Measurements from ENCODE around the gene SPECC1.
"Not testable (repeated sequence)": the region's sequence is repeated elsewhere in the genome, so short reads cannot be mapped to it uniquely, and the experiment has no call there.

The SPECC1 gene

DNA sequence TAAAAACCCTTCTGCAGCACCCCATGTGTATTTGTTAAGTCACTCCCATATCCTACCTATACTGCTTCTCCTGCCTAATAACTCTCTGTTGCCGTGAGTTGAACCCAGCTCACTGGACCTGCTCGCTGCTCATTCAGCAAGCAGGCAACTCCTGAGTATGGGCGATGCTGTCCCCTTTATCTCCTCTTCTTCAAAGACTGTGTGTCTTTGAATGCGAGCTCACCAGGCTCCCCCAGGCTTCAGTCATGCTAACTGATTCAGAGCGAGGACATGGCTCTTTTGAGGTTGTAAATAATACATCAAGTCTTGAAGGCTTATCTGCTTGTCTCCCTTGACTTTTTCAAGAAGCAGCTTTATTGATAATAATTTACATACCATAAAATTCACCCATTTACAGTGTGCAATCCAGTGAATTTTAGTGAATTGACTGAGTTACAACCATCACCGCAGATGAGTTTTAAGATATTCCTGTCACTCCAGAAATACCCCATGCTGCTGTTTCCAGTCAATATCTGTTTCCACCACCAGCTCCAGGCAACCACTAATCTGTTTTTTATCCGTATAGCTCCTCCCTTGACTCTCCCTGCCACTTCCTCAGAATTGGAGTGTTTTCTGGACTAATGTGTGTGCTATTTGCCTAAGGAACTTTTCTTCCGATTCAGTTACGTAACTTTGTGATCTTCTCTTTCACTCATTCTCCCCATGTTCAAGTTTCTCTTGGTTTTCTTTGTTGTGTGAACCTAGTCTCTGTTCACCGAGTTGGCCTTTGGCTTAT, 132.2 kb downstream of the SPECC1 start:
- DNase-seq = no peak

DNA sequence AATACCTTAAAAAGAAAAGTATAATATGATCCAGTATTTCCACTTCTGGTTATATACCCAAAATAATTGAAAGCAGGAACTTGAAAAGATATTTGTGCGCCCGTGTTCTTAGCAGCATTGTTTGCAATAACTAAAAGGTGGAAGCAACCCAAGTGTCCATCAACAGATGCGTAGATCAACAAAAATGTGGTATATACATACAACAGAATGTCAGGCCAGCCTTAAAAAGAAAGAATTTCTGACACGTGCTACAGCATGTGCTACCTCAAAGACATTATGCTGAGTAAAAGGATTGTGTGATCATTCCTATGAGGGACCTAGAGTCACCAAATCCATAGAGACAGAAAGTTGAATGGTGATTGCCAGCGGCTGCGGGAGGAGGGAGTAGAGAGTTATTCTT, 133.1 kb downstream of the SPECC1 start:
- DNase-seq = no peak

DNA sequence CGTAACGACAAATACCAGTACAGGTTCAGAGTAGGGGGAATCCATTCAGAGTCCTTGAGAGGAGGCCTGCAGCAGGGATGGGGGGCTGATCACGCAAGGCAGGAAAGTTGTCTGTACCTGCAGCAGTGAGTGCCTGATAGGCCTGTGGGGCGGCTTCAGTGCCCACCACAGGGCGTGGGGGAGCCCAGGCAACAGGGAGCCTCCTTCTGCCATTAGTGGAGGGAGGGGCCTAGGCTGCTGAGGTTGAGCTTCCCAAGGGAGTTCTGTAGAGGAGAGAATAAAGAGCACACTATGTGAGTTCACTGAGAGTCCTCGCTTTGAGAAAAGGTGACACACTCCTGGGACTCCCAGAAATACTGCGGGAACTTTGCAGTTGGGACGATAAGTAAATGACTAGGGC, 134.6 kb downstream of the SPECC1 start:
- DNase-seq = no peak

DNA sequence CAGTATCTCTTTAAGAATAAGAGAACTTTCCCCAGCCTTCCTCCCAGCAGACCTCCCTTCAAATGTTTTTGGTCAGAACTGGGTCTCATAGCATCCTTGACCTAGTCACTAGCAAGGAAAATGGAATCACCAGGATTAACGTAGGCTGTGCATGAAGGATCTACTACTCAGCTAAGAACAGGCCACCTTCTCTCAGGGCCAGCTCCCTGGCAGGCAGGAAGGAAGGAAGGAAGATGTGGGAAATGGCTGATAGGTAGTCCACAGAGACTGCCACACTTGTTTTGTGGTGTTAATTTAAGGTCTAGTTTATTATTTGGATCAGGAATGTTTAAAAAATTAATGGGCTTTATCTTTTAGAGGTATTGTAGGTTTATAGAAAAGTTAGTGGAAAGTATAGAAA, 136.4 kb downstream of the SPECC1 start:
- no peak for DNase-seq

DNA sequence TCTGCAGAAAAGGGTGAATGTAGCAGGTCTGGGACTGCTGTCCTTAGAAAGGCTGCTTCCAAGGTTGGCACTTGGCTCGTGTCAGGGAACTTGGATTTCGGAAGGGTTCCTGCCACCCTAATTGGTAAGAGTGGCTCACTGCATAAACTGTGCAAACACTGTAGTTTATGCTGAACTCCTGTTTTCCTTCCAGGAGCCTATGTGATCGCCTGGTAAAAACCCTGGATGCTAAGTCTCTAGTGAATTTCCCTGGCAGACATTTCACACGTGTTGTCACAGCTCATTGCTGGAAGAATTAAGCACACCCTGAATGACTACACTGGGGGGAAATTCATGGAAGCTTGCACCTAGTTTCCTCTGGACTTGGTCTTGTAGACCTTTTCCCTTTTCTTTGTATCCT, 140.1 kb downstream of the SPECC1 start:
- no peak for DNase-seq

DNA sequence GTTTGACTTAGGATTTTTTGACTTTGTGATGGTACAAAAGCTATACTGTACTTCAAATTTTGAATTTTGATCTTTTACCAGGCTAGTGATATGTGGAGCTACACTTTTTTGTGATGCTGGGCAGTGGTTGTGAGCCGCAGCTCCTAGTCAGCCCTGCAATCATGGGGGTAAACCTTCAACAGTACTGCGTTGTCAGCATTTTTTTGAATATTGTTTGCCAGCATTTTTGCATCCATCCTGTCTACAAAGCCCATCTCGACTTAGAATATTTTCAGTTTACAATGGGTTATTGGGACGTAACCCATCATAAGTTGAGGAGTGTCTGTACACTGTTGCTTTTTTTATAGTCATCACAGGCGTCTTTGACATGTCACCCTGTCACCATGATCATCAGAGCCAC, 142.0 kb downstream of the SPECC1 start:
- DNase-seq = no peak

DNA sequence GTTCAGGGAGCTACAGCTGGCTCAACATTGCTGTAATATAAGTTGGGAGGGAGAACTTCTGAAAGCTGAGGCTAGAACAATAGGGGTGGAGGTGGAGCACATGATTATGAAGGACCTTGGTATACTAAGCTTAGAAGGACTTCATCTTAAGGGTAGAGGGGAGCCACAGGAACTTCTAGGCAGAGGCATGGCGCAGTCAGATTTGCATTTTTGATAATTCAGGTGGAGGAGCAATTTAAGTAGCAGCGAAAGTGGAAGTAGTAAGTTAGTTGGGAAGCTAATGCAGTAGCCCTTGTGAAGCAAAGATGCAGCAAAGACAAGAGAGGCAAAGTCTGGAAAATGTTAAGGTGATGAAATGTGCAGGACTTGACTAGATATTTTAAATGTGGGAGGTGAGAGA, 144.1 kb downstream of the SPECC1 start:
- DNase-seq = peak in 1 of 4 experiments; percentile 7

DNA sequence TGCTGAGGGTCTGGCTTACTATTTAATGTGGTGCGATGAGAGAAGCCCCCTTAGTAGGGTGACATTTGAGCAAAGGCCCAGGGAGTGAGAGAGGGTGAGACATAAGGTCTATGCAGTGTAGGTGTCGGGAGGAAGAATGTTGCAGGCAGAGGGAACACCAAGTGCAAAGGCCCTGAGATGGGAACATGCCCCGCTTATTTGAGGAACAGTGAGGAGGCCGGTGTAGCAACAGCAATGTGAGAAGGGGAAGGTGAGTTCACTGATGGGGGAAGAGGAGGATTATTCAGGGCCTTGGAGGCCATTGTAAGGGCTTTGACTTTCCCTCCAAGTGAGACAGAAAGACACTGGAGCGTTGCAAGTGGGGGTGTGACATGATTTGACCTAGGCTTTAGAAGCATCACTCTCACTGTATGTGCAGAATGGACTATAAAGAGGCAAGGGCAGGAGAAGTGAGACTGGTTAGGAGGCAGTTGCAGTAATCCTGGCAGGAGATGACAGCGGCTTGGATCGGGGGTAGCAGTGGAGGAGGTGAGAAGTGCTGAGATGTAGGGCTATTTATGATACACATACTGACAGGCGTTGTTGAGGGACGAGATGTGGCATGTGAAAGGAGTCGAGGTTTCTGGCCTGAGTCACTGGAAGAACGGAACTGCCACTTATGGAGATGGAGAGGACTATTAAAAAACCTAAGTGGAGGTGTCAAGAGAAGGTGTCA, 145.3 kb downstream of the SPECC1 start:
- DNase-seq = peak; percentile 6 to 56 (median 42)

DNA sequence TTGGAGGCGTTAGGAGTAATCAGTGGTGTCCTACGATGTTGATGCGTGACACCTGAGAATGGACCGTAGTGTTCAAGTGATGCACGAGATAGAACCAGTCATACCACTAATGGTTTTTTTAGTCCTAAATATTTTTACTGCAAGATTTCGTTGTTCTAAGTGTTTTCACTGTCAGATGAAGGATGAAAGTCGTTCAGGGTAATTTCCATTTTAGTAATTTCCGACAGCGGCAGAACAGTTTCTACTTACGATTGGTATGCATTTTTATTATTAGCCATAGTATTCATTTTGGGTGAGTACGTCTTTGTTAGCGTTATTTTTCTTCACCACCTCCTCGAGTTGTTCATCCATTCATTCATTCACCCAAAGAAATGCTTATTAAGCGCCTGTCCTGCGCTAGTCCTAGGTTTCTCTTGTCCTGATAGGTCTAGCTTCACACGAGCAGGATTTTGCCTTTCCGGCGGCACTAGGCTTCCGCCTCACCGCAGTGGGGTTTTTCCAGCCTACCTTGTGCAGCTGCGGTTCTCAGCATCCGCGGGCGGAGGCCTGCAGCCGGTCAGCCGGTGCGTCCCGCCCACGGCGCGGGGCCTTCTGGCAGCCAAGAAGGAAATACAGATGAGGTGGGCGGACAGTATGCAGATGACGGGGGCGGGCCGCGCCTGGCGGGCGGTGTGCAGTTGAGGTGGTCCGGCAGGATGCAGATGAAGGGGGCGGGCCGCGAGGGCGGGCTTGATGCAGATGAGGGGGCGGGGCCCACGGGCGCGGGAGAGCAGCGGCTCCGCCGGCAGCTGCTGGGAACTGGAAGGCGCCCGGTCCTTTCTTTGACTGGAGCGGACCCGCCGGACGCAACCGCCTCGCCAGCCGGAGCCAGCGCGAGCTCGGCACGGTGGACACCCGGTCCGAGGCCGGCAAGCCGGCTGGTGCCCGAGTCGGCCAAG, 146.4 kb downstream of the SPECC1 start:
- DNase-seq = peak; percentile 95 to 99 (median 98)

DNA sequence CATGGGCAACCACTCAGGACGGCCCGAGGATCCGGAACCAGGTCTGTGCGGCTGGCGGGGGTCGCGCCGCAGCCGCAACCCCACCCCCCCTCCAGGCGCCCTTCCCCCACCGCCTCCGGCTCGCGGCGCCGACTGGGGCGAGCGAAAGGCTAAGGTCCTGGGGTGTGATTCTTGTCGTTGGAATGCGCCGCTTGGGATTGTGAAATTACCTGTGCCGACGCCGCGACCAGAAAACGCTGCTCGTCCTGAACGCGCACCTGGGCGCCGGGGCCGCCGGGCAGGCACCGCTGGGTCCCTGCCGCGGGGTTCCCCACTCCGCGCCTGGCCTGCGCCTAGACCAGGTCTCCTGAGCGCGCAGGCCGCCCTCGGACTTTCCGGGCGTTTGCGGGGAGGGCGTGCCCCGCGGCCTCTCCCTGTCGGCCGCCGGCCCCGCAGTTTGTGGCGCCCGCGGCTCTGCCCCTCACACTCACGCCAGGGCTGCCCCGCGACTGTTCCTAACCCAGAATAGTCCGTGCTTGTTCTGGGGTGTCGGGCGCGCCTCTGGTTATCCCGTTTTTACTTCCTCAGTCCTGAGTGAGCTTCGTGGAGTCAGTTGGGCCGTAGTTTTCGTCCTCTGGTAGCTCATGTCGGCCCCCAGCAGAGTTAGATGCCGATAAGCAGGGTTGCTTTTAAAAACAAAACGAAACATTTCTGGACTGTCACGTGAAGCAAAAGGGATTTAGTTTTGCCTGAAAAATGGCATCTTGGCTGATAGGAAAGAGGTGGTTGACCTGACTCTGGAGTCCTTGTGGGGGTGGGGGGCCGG, 147.2 kb downstream of the SPECC1 start:
- peak; percentile 32 to 66 (median 48) for DNase-seq

DNA sequence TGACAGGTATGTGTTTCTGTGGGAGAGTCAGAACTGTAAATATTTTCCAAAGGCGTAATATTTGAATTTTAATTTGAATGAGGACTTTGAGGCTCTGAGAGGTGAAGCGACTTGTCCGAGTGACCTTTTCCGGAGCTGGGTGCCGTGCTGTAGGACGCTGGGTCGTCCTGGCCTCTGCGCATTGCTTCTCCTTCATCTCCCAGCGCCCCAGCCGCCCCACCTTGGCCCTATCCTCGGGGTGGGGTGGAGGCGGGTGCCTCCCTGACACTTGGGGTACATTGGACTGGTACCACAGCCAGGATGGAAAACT, 147.8 kb downstream of the SPECC1 start:
- no peak for DNase-seq

DNA sequence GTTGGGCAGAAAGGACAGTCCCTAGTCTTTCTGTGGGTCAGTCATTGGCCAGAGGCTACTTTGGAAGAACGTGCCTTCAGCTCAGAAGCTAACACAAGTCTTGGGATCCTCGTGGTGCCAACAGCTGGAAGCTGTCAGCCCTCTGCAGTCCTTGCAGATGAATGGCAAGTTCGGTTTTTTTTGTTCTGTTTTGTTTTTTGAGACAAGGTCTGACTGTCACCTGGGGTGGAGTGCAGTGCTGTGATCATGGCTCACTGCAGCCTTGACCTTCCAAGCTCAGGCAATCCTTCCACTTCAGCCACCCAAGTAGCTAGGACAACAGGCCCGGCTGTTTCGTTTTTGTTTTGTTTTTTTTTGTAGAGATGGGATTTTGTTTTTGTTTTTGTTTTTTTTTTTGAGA, 149.4 kb downstream of the SPECC1 start:
- DNase-seq = no peak

DNA sequence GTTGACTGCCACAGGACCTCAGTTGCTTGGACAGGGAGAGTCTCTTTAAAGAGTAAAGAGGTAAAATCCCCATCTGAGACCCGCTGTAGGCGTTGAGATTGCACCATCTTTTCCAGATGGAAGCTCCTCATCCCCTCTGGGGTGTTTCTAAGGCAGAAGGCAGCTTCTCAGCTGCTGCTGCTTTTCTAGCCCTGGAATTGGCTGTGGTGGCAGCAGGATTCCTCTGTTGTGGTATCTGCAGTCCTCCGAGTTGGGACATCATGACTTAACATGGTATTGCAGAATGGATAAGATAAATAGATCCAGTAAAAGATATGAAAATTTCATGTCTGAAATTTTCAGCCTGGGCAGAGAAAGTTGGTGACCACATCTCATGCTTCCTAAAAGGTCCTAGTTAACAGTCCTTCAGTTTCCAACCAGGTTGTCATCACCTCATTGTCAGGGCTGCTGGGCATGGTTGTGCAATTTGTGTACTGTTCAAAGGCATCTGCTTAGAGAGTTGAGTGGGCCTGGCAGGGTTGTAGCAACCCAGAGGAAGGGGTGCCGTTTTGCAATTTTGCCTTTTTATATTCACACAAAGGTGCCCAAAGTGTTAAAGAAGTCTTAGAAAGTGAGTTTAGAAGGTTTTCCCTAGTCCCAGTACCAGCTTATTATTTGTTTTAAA, 150.4 kb downstream of the SPECC1 start:
- no peak for DNase-seq

DNA sequence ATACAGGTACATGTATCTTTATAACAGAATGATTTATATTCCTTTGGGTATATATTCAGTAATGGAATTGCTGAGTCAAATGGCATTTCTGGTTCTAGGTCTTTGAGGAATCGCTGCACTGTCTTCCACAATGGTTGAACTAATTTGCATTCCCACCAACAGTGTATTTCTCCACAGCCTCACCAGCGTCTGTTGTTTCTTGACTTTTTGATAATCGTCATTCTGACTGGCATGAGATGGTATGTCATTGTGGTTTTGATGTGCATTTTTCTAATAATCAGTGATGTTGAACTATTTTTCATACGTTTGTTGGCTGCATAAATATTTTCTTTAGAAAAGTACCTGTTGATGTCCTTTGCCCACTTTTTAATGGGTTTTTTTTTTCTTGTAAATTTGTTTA, 156.4 kb downstream of the SPECC1 start:
- DNase-seq = not testable (repeated sequence)

DNA sequence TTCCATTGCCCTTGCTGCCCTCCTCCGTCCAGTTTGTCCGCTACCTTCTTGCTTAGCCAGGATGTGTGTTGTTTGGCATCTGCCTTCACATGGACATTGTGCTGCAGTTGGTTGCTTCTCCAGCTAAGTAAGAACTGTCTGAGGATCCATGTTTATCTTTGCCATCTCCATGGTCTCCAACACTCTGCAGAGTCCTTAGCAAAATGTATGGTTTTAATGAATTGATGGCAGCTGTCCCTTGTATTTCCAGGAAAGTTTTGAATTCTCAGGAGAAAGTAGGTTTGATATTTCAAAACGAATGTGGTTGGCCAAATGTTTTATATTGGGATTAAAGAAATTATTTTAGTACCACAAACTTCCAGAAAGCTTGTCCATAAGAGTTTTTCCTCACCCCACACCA, 160.9 kb downstream of the SPECC1 start:
- DNase-seq = no peak

DNA sequence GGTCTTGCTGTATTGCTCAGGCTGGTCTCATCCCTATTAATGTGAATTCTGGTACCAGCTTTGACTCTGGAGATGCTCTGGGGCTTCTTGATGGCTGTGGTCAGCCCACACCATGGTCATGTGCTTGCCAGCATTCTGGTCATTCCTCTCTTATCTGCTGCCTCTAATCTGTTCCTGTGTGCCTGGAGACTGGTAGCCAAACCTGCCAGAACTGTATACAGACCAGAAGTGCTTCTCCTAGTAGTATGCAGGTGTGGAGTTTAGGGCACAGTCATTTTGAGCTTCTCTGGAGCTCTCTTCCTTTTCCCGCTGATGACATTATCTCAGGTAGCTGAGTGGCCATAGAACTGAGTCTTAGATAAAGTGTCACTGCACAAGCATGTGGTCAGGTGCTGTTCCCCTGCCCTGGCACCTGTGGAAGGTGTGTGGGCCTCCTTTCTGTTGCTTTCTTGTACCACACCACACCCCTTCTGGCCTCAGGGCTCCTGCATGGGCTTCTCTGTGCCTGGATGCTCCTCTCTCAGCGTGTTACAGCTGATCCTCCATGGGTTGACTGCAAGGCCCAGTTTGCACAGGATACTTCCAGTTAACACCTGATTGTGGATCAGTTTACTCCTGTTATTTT, 162.7 kb downstream of the SPECC1 start:
- DNase-seq = no peak

DNA sequence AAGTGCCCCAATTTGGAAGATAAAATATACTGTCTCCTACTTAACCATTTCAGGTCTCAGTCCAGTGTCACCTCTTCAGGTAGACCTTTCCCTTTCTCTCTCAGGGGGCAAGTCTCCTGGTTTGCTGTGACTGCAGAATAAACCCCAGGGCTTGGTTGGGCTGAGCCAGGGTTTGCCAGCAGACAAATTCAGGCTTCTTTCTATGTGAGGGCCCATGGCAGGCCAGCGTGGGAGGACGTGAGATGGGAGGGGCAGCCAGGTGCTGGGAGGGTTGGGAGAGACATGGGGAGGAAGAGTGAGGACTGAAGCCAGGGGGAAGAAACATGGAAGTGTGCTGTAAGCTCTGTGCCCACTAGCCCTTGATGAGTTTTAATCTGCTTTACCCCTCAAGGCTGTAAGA, 163.2 kb downstream of the SPECC1 start:
- no peak for DNase-seq

DNA sequence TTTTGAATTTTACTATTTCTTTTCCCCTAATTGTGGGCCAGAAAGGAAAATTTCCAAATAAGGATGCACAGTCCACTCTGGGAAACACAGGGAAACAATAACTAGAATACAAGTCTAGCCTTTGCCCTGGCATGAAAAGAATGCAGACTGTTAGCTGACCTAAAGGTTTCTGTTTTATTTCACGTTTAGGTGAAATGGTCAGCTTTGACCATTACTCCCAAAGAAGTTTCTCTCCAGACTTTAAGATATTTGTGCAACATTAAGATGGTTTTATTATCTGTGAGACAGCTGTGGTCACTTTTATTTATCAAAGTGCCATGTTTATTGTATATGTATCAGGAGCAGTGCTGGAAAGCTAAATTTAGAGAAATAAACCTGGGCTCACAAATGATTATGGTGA, 163.9 kb downstream of the SPECC1 start:
- DNase-seq = no peak

DNA sequence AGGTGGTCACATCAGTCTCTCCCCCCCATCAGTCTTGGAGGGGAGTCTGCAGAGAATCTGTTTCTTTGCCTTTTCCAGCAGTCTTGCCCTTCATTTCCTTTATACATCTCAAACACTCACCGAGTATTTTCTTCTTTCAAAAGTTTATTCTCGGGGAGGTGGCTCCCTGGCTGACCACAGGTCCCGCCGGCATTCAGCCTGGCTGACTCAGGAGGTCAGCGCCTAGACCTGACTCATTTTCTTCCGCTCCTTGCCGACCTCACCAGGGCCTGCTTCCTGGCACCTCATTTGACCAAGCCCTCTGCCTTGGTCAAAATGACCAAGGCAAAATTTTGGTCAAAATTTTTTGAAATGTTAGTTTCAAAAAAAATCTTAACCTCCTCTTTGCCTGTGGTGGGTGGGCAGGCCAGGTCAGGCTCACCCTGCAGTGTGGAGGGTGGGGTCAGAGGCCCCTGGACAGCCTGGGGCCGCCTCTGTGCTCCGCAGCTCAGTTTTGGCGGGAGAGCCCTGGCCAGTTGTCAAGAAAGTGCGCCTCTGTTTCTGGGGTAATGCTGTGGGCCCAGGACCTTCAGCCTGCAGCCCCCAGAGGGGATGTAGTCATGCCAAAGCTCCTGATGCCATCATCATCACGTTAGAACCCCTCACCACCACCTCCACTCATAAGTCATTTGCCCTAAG, 165.6 kb downstream of the SPECC1 start:
- no peak for DNase-seq

DNA sequence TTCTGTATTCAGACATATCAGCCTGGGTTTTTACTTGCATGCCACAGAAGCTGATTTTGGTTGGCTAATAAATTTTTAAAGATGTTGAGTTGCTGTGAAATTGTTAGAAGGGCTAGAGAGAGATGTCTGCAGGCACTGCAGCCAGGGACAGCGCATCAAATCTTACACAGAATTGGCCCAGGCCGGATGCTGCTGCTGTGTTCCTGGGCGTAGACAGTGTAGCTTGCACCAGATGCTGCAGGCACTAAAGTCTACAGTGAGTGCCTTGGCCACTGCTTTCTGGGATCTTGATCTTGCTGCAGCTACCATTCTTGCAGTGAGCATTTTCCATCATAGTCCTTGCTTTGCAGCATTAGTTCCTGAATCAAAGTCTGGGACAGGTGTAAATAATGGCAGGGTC, 169.9 kb downstream of the SPECC1 start:
- no peak for DNase-seq

DNA sequence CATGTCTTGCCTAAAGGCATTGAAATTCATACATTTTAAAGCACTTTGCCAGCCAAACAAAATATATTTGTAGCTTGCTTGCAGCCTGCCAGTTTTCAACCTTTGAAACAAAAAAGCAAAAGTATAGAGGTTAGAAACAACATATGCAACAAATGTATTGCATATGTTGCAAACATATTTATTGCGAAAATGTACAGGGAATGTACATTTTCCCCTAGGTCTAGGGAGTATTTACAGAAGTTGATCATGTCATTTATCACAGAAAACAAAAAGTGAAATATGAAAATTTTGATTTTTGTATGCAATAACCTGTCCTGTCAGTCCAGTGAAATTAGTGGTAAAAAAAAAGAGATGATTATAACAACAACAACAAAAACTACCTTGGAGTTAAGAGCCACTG, 171.5 kb downstream of the SPECC1 start:
- peak in 2 of 4 experiments; percentile 35 to 37 for DNase-seq
